Fibroblast of mammary gland (primary cell): ENCODE results near the gene GJE1.

Experiments used
- DNase-seq: peaks from one replicate; pipeline ENCODE4 v3.0.0-alpha.2; 2010; ENCODE audit warnings: low read depth
- H3K4me3 ChIP-seq: 2 replicates; pipeline ENCODE4 v1.5.1; 2011; ENCODE audit warnings: low read depth, mild to moderate bottlenecking, low read length, moderate library complexity; ENCODE audit not compliant: control insufficient read depth
- CTCF ChIP-seq: conservative IDR thresholded peaks from 2 replicates; pipeline ENCODE4 v1.5.1; 2011; ENCODE audit warnings: low read depth, low read length, inconsistent platforms; ENCODE audit not compliant: control insufficient read depth, insufficient read depth

The GJE1 gene

GRCh38 chr6:142178129-142178528 is 45.4 kb downstream of the GJE1 start:
- DNase-seq: no peak
- TF ChIP-seq CTCF: no peak
- no peak overlapping the region for H3K4me3 ChIP-seq

GRCh38 chr6:142182004-142182403 is 49.3 kb downstream of the GJE1 start:
- TF ChIP-seq CTCF: no peak
- DNase-seq: no peak
- H3K4me3 ChIP-seq: no peak overlapping the region

- no peak for TF ChIP-seq CTCF
- no peak for DNase-seq
- no peak overlapping the region for H3K4me3 ChIP-seq
Measured at GRCh38 chr6:142183351-142183750, 50.6 kb downstream of the GJE1 start.

GRCh38 chr6:142184307-142184706 is 51.6 kb downstream of the GJE1 start:
- no peak for TF ChIP-seq CTCF
- no peak for DNase-seq
- H3K4me3 ChIP-seq: no peak overlapping the region
